Activated CD4-positive, alpha-beta T cell treated with anti-CD3 and anti-CD28 coated beads, Interleukin-2, amount 10 ng/mL, durations not matched to agents 24 days and 14 days (primary cell): ENCODE results near the gene PRDM2. TPM values are rescaled to one million over a fixed set of nuclear protein-coding genes. Genes with fewer than 3 reads are reported as not detected.

Experiments used
- DNase-seq: peaks from one replicate; pipeline ENCODE4 v3.0.0; 2022
- H3K27ac Mint-ChIP-seq: one replicate; pipeline ENCODE4 v1.8.0; 2022; ENCODE audit warnings: mild to moderate bottlenecking, mixed read lengths
- H3K27me3 Mint-ChIP-seq: one replicate; pipeline ENCODE4 v1.8.0; 2022; ENCODE audit warnings: mixed read lengths
- H3K36me3 Mint-ChIP-seq: one replicate; pipeline ENCODE4 v1.8.0; 2022; ENCODE audit warnings: low read depth, mild to moderate bottlenecking, mixed read lengths
- H3K4me1 Mint-ChIP-seq: one replicate; pipeline ENCODE4 v1.8.0; 2021; ENCODE audit warnings: mixed read lengths
- H3K4me3 Mint-ChIP-seq: one replicate; pipeline ENCODE4 v1.8.0; 2022; ENCODE audit warnings: mild to moderate bottlenecking, moderate library complexity, mixed read lengths
- H3K9me3 Mint-ChIP-seq: one replicate; pipeline ENCODE4 v1.8.0; 2021; ENCODE audit warnings: mixed read lengths
- intact Hi-C: fragments of 100-400 bp; cut with micrococcal nuclease; formaldehyde crosslinking; loops from one replicate; pipeline ENCODE4 v1.15.1; 2023
- total RNA-seq: library from RNA; stranded (reverse); gene quantifications from 2 replicates; pipeline ENCODE4 v1.2.3, GENCODE V29; 2022

PRDM2 gene
- total RNA-seq, 1 donor from 2014 or later = 45.9 TPM

- no peak for DNase-seq
- Mint-ChIP-seq H3K4me3 (no peak overlapping the region), H3K36me3 (peaks cover 21% of the 10 kb centered on the region), H3K9me3 (no peaks in the 10 kb centered on the region), H3K27ac (no peak overlapping the region), H3K27me3 (no peaks in the 10 kb centered on the region), H3K4me1 (peaks cover 9% of the 10 kb centered on the region)
- intact Hi-C loops = no loop called here
These were observed 72.3 kb downstream of the PRDM2 start for GRCh38 chr1:13772271-13772670.

DNA sequence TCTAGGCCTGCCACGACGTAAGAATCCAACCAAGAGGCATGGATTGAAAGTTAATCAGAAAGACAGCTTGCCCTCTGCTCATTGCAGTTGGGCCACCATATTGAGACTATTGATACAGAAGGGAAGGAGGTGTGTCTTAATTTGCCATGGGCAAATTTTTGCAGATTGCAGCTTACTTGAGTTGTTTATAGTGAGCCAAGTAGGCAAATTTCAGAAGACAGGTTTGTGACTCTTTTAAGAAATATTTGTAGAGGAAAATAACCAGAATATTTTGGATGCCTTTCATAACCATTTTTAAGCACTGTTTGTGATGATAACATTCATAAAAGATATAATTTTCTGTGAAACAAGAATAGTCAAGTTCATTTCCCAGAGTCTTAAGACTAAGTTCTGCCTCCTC lies 74.1 kb downstream of the PRDM2 start:
- H3K4me1 Mint-ChIP-seq = peaks cover 9% of the 10 kb centered on the region
- H3K9me3 Mint-ChIP-seq = no peaks in the 10 kb centered on the region
- H3K36me3 Mint-ChIP-seq = peaks cover 28% of the 10 kb centered on the region
- no peak for DNase-seq
- no peak overlapping the region for H3K4me3 Mint-ChIP-seq
- no peaks in the 10 kb centered on the region for H3K27me3 Mint-ChIP-seq
- no peak overlapping the region for H3K27ac Mint-ChIP-seq
- intact Hi-C loops = no loop called here

DNA sequence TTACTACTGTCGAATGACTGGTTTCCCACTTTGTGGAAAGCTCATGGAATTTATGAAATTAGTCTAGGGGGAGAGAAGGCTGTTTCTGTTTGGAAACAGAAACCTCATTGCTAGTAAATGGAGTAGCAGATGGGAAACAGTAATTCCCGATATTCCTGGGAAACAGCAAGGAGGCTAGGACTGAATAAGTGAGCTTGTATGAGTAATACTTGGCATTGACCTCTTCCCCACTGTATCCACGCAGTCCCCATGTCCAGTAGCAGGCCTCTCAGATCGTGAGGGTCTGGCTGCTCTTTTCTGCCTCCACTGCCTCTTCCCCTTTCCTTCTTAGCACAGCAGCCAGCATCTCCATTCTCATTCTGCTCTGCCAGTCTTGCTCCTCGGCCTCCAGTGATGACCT lies 75.5 kb downstream of the PRDM2 start:
- Mint-ChIP-seq H3K27ac (no peak overlapping the region), H3K27me3 (no peaks in the 10 kb centered on the region), H3K4me3 (no peak overlapping the region), H3K36me3 (peaks cover 36% of the 10 kb centered on the region), H3K4me1 (peaks cover 8% of the 10 kb centered on the region), H3K9me3 (no peaks in the 10 kb centered on the region)
- no peak for DNase-seq
- intact Hi-C loops = no loop called here

- Mint-ChIP-seq H3K27ac (no peak overlapping the region), H3K27me3 (no peaks in the 10 kb centered on the region), H3K4me1 (peaks cover 13% of the 10 kb centered on the region), H3K9me3 (no peaks in the 10 kb centered on the region), H3K36me3 (peaks cover 36% of the 10 kb centered on the region), H3K4me3 (no peak overlapping the region)
- no peak for DNase-seq
- intact Hi-C loops = no loop called here
These were observed 75.9 kb downstream of the PRDM2 start for GRCh38 chr1:13775916-13776315.

GRCh38 chr1:13778431-13778830 lies 78.4 kb downstream of the PRDM2 start:
- intact Hi-C loops = no loop called here
- Mint-ChIP-seq H3K4me3 (no peak overlapping the region), H3K27ac (no peak overlapping the region), H3K4me1 (peaks cover 31% of the 10 kb centered on the region), H3K27me3 (no peaks in the 10 kb centered on the region), H3K9me3 (no peaks in the 10 kb centered on the region), H3K36me3 (peaks cover 54% of the 10 kb centered on the region)
- no peak for DNase-seq

- no peak for DNase-seq
- Mint-ChIP-seq H3K9me3 (no peaks in the 10 kb centered on the region), H3K27me3 (no peaks in the 10 kb centered on the region), H3K27ac (peak overlapping the region; percentile 7), H3K4me1 (peaks cover 37% of the 10 kb centered on the region), H3K36me3 (peaks cover 63% of the 10 kb centered on the region), H3K4me3 (no peak overlapping the region)
- intact Hi-C loops = no loop called here
These were observed 79.9 kb downstream of the PRDM2 start for GRCh38 chr1:13779930-13780329.

DNA sequence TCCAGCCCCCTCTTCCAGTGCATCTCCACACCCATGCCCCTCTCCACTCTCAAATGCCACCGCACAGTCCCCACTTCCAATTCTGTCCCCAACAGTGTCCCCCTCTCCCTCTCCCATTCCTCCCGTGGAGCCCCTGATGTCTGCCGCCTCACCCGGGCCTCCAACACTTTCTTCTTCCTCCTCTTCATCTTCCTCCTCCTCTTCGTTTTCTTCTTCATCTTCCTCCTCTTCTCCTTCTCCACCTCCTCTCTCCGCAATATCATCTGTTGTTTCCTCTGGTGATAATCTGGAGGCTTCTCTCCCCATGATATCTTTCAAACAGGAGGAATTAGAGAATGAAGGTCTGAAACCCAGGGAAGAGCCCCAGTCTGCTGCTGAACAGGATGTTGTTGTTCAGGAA lies 80.8 kb downstream of the PRDM2 start:
- no peaks in the 10 kb centered on the region for H3K27me3 Mint-ChIP-seq
- peak overlapping the region; percentile 31 for H3K4me3 Mint-ChIP-seq
- intact Hi-C loops = no loop called here
- H3K36me3 Mint-ChIP-seq = peaks cover 63% of the 10 kb centered on the region
- peaks cover 37% of the 10 kb centered on the region for H3K4me1 Mint-ChIP-seq
- DNase-seq = no peak
- peak overlapping the region; percentile 73 for H3K27ac Mint-ChIP-seq
- no peaks in the 10 kb centered on the region for H3K9me3 Mint-ChIP-seq

DNA sequence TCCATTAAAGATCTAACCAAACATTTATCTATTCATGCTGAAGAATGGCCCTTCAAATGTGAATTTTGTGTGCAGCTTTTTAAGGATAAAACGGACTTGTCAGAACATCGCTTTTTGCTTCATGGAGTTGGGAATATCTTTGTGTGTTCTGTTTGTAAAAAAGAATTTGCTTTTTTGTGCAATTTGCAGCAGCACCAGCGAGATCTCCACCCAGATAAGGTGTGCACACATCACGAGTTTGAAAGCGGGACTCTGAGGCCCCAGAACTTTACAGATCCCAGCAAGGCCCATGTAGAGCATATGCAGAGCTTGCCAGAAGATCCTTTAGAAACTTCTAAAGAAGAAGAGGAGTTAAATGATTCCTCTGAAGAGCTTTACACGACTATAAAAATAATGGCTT lies 81.2 kb downstream of the PRDM2 start:
- H3K4me1 Mint-ChIP-seq = peaks cover 38% of the 10 kb centered on the region
- peaks cover 64% of the 10 kb centered on the region for H3K36me3 Mint-ChIP-seq
- no peaks in the 10 kb centered on the region for H3K9me3 Mint-ChIP-seq
- intact Hi-C loops = no loop called here
- H3K4me3 Mint-ChIP-seq = no peak overlapping the region
- H3K27me3 Mint-ChIP-seq = no peaks in the 10 kb centered on the region
- H3K27ac Mint-ChIP-seq = peak overlapping the region; percentile 80
- DNase-seq = no peak

GRCh38 chr1:13781907-13782633 lies 82.1 kb downstream of the PRDM2 start:
- Mint-ChIP-seq H3K9me3 (no peaks in the 10 kb centered on the region), H3K4me3 (peak overlapping the region; percentile 53), H3K36me3 (peaks cover 69% of the 10 kb centered on the region), H3K4me1 (peaks cover 40% of the 10 kb centered on the region), H3K27me3 (no peaks in the 10 kb centered on the region), H3K27ac (peak overlapping the region; percentile 80)
- intact Hi-C loops = no loop called here
- no peak for DNase-seq

DNA sequence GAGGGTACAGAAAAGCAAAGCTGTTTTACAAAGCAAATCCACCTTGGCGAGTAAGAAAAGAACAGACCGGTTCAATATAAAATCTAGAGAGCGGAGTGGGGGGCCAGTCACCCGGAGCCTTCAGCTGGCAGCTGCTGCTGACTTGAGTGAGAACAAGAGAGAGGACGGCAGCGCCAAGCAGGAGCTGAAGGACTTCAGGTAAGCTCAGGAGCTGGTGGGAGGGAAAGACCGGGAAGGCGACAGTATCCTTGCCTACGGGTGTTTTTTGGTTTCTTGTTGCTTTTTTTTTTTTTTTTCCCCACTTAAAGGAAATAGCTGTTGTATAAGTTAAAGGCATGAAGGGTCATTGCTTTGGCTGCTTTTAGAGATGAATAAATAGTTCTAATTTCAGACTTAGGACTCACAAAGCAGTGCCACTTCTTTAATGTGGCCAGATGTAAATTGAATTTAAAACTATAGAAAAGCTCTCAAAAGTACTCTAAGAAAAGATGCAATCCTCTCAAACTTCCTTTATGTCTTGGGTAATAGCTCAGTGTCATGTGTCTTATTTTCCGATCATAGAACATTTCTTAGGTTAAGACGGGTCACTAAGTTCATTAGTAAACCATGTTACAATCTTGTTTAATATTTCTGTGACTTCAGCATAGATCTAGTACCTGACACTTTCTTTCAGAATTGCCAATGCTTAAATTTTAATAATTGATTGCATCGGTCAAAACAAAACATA lies 82.8 kb downstream of the PRDM2 start:
- DNase-seq = no peak
- H3K4me3 Mint-ChIP-seq = no peak overlapping the region
- H3K4me1 Mint-ChIP-seq = peaks cover 40% of the 10 kb centered on the region
- intact Hi-C loops = no loop called here
- H3K27ac Mint-ChIP-seq = peak overlapping the region; percentile 80
- H3K9me3 Mint-ChIP-seq = no peaks in the 10 kb centered on the region
- peaks cover 72% of the 10 kb centered on the region for H3K36me3 Mint-ChIP-seq
- no peaks in the 10 kb centered on the region for H3K27me3 Mint-ChIP-seq

- intact Hi-C loops = no loop called here
- H3K4me1 Mint-ChIP-seq = peaks cover 38% of the 10 kb centered on the region
- no peaks in the 10 kb centered on the region for H3K27me3 Mint-ChIP-seq
- no peak overlapping the region for H3K4me3 Mint-ChIP-seq
- no peak for DNase-seq
- peaks cover 72% of the 10 kb centered on the region for H3K36me3 Mint-ChIP-seq
- H3K27ac Mint-ChIP-seq = no peak overlapping the region
- no peaks in the 10 kb centered on the region for H3K9me3 Mint-ChIP-seq
These were observed 83.6 kb downstream of the PRDM2 start for GRCh38 chr1:13783551-13783950.

- Mint-ChIP-seq H3K9me3 (no peaks in the 10 kb centered on the region), H3K27me3 (no peaks in the 10 kb centered on the region), H3K4me1 (peaks cover 39% of the 10 kb centered on the region), H3K4me3 (no peak overlapping the region), H3K27ac (no peak overlapping the region), H3K36me3 (peaks cover 67% of the 10 kb centered on the region)
- intact Hi-C loops = no loop called here
- no peak for DNase-seq
These were observed 85.0 kb downstream of the PRDM2 start for GRCh38 chr1:13784971-13785370.

DNA sequence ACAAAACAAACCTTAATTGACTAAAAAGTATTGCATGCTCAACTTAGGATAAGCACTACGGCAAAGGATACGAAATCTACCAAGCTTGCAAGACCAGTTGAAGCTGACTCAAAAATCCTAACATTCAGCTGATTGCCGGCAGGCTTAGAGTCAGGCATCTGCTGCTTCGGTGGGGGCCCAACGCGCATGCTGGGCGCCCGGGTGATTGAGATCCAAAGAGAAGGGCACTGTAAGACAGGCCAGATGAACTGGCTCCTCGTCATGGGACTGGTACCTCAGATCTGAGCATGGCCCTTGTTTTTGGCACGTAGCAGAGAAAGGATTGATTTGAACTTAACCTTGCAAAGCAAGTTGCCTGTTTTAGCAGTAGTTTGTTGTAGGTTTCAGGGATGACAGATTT lies 86.6 kb downstream of the PRDM2 start:
- no peak overlapping the region for H3K27ac Mint-ChIP-seq
- peaks cover 33% of the 10 kb centered on the region for H3K4me1 Mint-ChIP-seq
- no peaks in the 10 kb centered on the region for H3K27me3 Mint-ChIP-seq
- DNase-seq = no peak
- no peaks in the 10 kb centered on the region for H3K9me3 Mint-ChIP-seq
- intact Hi-C loops = no loop called here
- no peak overlapping the region for H3K4me3 Mint-ChIP-seq
- peaks cover 55% of the 10 kb centered on the region for H3K36me3 Mint-ChIP-seq

DNA sequence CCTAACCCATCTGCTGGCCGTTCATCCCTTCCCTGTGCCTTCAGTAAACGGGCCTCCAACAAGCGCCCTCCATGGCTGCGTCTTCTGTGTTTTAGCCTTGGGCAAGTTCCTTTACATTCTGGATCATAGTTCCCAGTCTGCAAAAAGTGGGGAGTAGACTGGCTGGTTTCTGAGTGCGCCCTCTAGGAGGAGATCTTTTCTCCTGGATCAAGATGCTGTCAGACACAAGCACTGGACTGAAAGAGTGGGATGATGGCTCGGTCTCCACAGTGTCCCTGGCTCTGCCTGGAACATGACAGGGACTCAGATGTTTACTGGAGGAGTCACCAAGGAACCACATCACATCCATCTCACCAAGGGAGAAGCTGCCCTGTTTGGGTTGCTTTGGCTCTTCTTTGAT lies 88.8 kb downstream of the PRDM2 start:
- intact Hi-C loops = no loop called here
- no peaks in the 10 kb centered on the region for H3K9me3 Mint-ChIP-seq

More for the DNA sequence above, 88.8 kb downstream of the PRDM2 start:
- peaks cover 20% of the 10 kb centered on the region for H3K4me1 Mint-ChIP-seq
- H3K36me3 Mint-ChIP-seq = peaks cover 41% of the 10 kb centered on the region
- no peaks in the 10 kb centered on the region for H3K27me3 Mint-ChIP-seq
- H3K27ac Mint-ChIP-seq = no peak overlapping the region
- H3K4me3 Mint-ChIP-seq = no peak overlapping the region
- DNase-seq = no peak
